GM12892 (cell line): ENCODE data around the gene WDR38.

Experiments
- POLR2A ChIP-seq: IDR thresholded peaks from 2 replicates; pipeline ENCODE4 v1.6.1; 2011; ENCODE audit warnings: low read depth, low read length, control low read depth
- POLR2AphosphoS5 ChIP-seq: IDR thresholded peaks from 2 replicates; pipeline ENCODE4 v1.6.1; 2011; ENCODE audit warnings: low read depth, low read length, control low read depth

DNA sequence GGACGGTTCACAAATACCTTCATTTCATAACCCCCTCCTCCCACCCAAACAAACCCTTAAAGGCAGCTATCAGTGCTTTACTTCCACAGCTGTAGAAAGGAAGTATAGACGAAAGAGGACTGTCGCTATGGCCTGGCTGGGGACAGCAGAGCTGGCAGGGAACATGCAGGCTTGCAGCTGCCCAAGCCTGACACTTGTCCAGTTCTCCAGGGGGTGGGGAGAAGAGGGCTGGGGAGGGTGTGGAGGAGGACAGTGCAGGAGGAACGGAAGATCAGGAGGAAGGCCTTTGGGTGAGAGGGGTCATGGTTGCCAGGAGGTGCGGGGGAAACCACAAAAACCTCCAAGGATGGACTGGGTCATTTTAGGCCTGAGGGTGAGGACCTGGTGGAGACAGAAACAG, 34.6 kb downstream of the WDR38 start:
- TF ChIP-seq POLR2A (no peak), POLR2AphosphoS5 (no peak)
